Subcutaneous adipose tissue (tissue), 4 donors: ENCODE measurements around the gene PTPN20. TPM values are rescaled to one million over a fixed set of nuclear protein-coding genes. Genes with fewer than 3 reads are reported as not detected.

ENCODE experiments used
- CTCF ChIP-seq: fragments of 450-650 bp; IDR thresholded peaks from one replicate; pipeline ENCODE4 v1.5.1; 2016; ENCODE audit warnings: low read depth, mild to moderate bottlenecking, control low read depth, antibody characterized with exemption, moderate library complexity
- total RNA-seq, 4 donors: library from RNA; depleted of rRNA; stranded (reverse); fragments of >200 nt; gene quantifications; one replicate each; pipeline ENCODE4 v1.1.0, GENCODE V29; 2016

The PTPN20 gene
- total RNA-seq, 4 donors from 2014 or later, result 1.1 to 4.2 (median 1.2) TPM; not detected in 1

GRCh38 chr10:47043928-47044538, 132.8 kb downstream of the PTPN20 start:
- no peak for TF ChIP-seq CTCF

- TF ChIP-seq CTCF, result no peak
Observed at GRCh38 chr10:47044741-47045140, 133.5 kb downstream of the PTPN20 start.

- TF ChIP-seq CTCF, result no peak
Observed at GRCh38 chr10:47045331-47045861, 134.2 kb downstream of the PTPN20 start.

GRCh38 chr10:47046321-47047126, 135.3 kb downstream of the PTPN20 start:
- TF ChIP-seq CTCF, result no peak

GRCh38 chr10:47047127-47047504, 135.9 kb downstream of the PTPN20 start:
- TF ChIP-seq CTCF, result no peak

GRCh38 chr10:47047577-47048525, 136.6 kb downstream of the PTPN20 start:
- TF ChIP-seq CTCF, result no peak
